ENCODE results near the gene TAOK2.

The TAOK2 gene

GRCh38 chr16:29985271-29985811 lies 11.7 kb downstream of the TAOK2 start:
- in situ Hi-C loops (cut with HindIII; ENCODE audit: low pct_unique_long_range_greater_than_20kb, low sequenced_read_pairs) = no loop called here
- DNase-seq (ENCODE audit: low read depth in 1 of 2, low spot score in 1 of 2) = no peak
- TF ChIP-seq JUND (IDR thresholded peaks at IDR 0.05; ENCODE audit: low read depth) = no peak

- TF ChIP-seq JUND (IDR thresholded peaks at IDR 0.05; ENCODE audit: low read depth) = no peak
- DNase-seq (ENCODE audit: low read depth in 1 of 2, low spot score in 1 of 2) = no peak
- in situ Hi-C loops (cut with HindIII; ENCODE audit: low pct_unique_long_range_greater_than_20kb, low sequenced_read_pairs) = no loop called here
Observed at GRCh38 chr16:29986231-29986630, 12.6 kb downstream of the TAOK2 start.

- no peak for TF ChIP-seq JUND (IDR thresholded peaks at IDR 0.05; ENCODE audit: low read depth)
- DNase-seq (ENCODE audit: low read depth in 1 of 2, low spot score in 1 of 2) = no peak
- in situ Hi-C loops (cut with HindIII; ENCODE audit: low pct_unique_long_range_greater_than_20kb, low sequenced_read_pairs) = no loop called here
Observed at GRCh38 chr16:29986931-29987330, 13.3 kb downstream of the TAOK2 start.

- in situ Hi-C loops (cut with HindIII; ENCODE audit: low pct_unique_long_range_greater_than_20kb, low sequenced_read_pairs) = no loop called here
- no peak for TF ChIP-seq JUND (IDR thresholded peaks at IDR 0.05; ENCODE audit: low read depth)
- DNase-seq (ENCODE audit: low read depth in 1 of 2, low spot score in 1 of 2) = no peak
Observed at GRCh38 chr16:29987371-29988085, 13.9 kb downstream of the TAOK2 start.

- in situ Hi-C loops (cut with HindIII; ENCODE audit: low pct_unique_long_range_greater_than_20kb, low sequenced_read_pairs) = no loop called here
- DNase-seq (ENCODE audit: low read depth in 1 of 2, low spot score in 1 of 2) = no peak
Observed at GRCh38 chr16:29988346-29989075, 14.8 kb downstream of the TAOK2 start.

GRCh38 chr16:29989111-29989858 lies 15.6 kb downstream of the TAOK2 start:
- no peak for DNase-seq (ENCODE audit: low read depth in 1 of 2, low spot score in 1 of 2)
- TF ChIP-seq JUND (IDR thresholded peaks at IDR 0.05; ENCODE audit: low read depth) = no peak
- in situ Hi-C loops (cut with HindIII; ENCODE audit: low pct_unique_long_range_greater_than_20kb, low sequenced_read_pairs) = no loop called here

More at GRCh38 chr16:29988346-29989075, 14.8 kb downstream of the TAOK2 start:
- no peak for TF ChIP-seq JUND (IDR thresholded peaks at IDR 0.05; ENCODE audit: low read depth)

- in situ Hi-C loops (cut with HindIII; ENCODE audit: low pct_unique_long_range_greater_than_20kb, low sequenced_read_pairs) = no loop called here
- no peak for TF ChIP-seq JUND (IDR thresholded peaks at IDR 0.05; ENCODE audit: low read depth)
- DNase-seq (ENCODE audit: low read depth in 1 of 2, low spot score in 1 of 2) = no peak
Observed at GRCh38 chr16:29990034-29990433, 16.4 kb downstream of the TAOK2 start.

GRCh38 chr16:29990883-29991570 lies 17.4 kb downstream of the TAOK2 start:
- in situ Hi-C loops (cut with HindIII; ENCODE audit: low pct_unique_long_range_greater_than_20kb, low sequenced_read_pairs) = no loop called here
- DNase-seq (ENCODE audit: low read depth in 1 of 2, low spot score in 1 of 2) = no peak
- TF ChIP-seq JUND (IDR thresholded peaks at IDR 0.05; ENCODE audit: low read depth) = no peak

GRCh38 chr16:29991571-29991904 lies 17.9 kb downstream of the TAOK2 start:
- no peak for TF ChIP-seq JUND (IDR thresholded peaks at IDR 0.05; ENCODE audit: low read depth)
- no peak for DNase-seq (ENCODE audit: low read depth in 1 of 2, low spot score in 1 of 2)
- in situ Hi-C loops (cut with HindIII; ENCODE audit: low pct_unique_long_range_greater_than_20kb, low sequenced_read_pairs) = no loop called here

GRCh38 chr16:29992344-29992967 lies 18.8 kb downstream of the TAOK2 start:
- in situ Hi-C loops (cut with HindIII; ENCODE audit: low pct_unique_long_range_greater_than_20kb, low sequenced_read_pairs) = no loop called here
- no peak for TF ChIP-seq JUND (IDR thresholded peaks at IDR 0.05; ENCODE audit: low read depth)
- no peak for DNase-seq (ENCODE audit: low read depth in 1 of 2, low spot score in 1 of 2)

GRCh38 chr16:29993191-29993902 lies 19.7 kb downstream of the TAOK2 start:
- DNase-seq (ENCODE audit: low read depth in 1 of 2, low spot score in 1 of 2) = no peak
- in situ Hi-C loops (cut with HindIII; ENCODE audit: low pct_unique_long_range_greater_than_20kb, low sequenced_read_pairs) = no loop called here
- no peak for TF ChIP-seq JUND (IDR thresholded peaks at IDR 0.05; ENCODE audit: low read depth)

Data from T47D (cell line).